IMR-90 (cell line): ENCODE results near the gene ZNF827.

Source experiments
- BHLHE40 ChIP-seq: fragments of 150-350 bp; IDR thresholded peaks from 2 replicates; pipeline ENCODE4 v1.6.1; 2016; ENCODE audit warnings: mild to moderate bottlenecking, low read depth, low read length
- CHD1 ChIP-seq: IDR thresholded peaks from 2 replicates; pipeline ENCODE4 v1.6.1; 2012; ENCODE audit warnings: low read depth, low read length, improper control_type of control experiment
- CTCF ChIP-seq: conservative IDR thresholded peaks from 2 replicates; pipeline ENCODE4 v1.5.1; 2012; ENCODE audit warnings: mild to moderate bottlenecking, low read depth, low read length, improper control_type of control experiment
- MAZ ChIP-seq: IDR thresholded peaks from 2 replicates; pipeline ENCODE4 v1.6.1; 2012; ENCODE audit warnings: low read depth, mild to moderate bottlenecking, low read length, improper control_type of control experiment, moderate library complexity, borderline replicate concordance
- RAD21 ChIP-seq: IDR thresholded peaks from 2 replicates; pipeline ENCODE4 v1.6.1; 2012; ENCODE audit warnings: low read length, improper control_type of control experiment
- SMC3 ChIP-seq: fragments of 150-350 bp; IDR thresholded peaks from 2 replicates; pipeline ENCODE4 v1.6.1; 2016; ENCODE audit warnings: low read depth, mild to moderate bottlenecking, antibody characterized with exemption, low read length, moderate library complexity
- USF2 ChIP-seq: fragments of 150-350 bp; IDR thresholded peaks from 2 replicates; pipeline ENCODE4 v1.6.1; 2017; ENCODE audit warnings: mild to moderate bottlenecking, antibody characterized with exemption, low read length, low read depth

- TF ChIP-seq CTCF (no peak), USF2 (no peak), CHD1 (no peak), SMC3 (no peak), BHLHE40 (0 out of 2 replicates have a peak, but pooled peaks have one; percentile 20), RAD21 (no peak), MAZ (no peak)
Measured at GRCh38 chr4:145954924-145955339, 16.3 kb upstream of the ZNF827 start.
